WTC11 (cell line): Measurements from ENCODE around the gene ZNF574. TPM values are rescaled to one million over a fixed set of nuclear protein-coding genes. Genes with fewer than 3 reads are reported as not detected.

ENCODE experiments used
- ATAC-seq: fragments of 200-7000 bp; cut with Tn5 transposase; 2 replicates; pipeline ENCODE4 v1.10.0; 2021; ENCODE audit warnings: mild to moderate bottlenecking, moderate library complexity
- CTCF ChIA-PET: fragments of 300-600 bp; sonication (Branson Sonifier 250); formaldehyde crosslinking; loops from one replicate; lab custom pipeline; 2021; ENCODE audit warnings: antibody characterized with exemption; lab: Charles Lee
- POLR2A ChIA-PET: fragments of 350-600 bp; sonication (Branson Sonifier 250); formaldehyde crosslinking; loops from one replicate; lab custom pipeline; 2021; ENCODE audit warnings: antibody characterized with exemption; lab: Charles Lee
- DNase-seq: peaks from one replicate; pipeline ENCODE4 v3.0.0; 2021; ENCODE audit warnings: low spot score
- H3K27ac Mint-ChIP-seq: 2 replicates; pipeline ENCODE4 v1.8.0; 2021; ENCODE audit warnings: mixed read lengths
- H3K27me3 Mint-ChIP-seq: 2 replicates; pipeline ENCODE4 v1.8.0; 2021; ENCODE audit warnings: low read depth, mild to moderate bottlenecking, moderate library complexity, mixed read lengths
- H3K36me3 Mint-ChIP-seq: 2 replicates; pipeline ENCODE4 v1.8.0; 2021; ENCODE audit warnings: mixed read lengths
- H3K4me1 Mint-ChIP-seq: 2 replicates; pipeline ENCODE4 v1.8.0; 2022; ENCODE audit warnings: mixed read lengths
- H3K4me3 Mint-ChIP-seq: 2 replicates; pipeline ENCODE4 v1.8.0; 2021; ENCODE audit warnings: mild to moderate bottlenecking, moderate library complexity, mixed read lengths
- H3K9me3 Mint-ChIP-seq: 2 replicates; pipeline ENCODE4 v1.8.0; 2021; ENCODE audit warnings: mixed read lengths
- CREM ChIP-seq: sonication (generic); formaldehyde crosslinking; IDR thresholded peaks from 2 replicates; pipeline ENCODE4 v1.8.1; 2022; ENCODE audit warnings: mild to moderate bottlenecking, missing genetic modification reagents, moderate library complexity
- CTCF ChIP-seq: fragments of 200-600 bp; IDR thresholded peaks from 2 replicates; pipeline ENCODE4 v1.8.0; 2022; ENCODE audit warnings: antibody characterized with exemption
- ETV6 ChIP-seq: sonication (generic); formaldehyde crosslinking; IDR thresholded peaks from 2 replicates; pipeline ENCODE4 v1.8.1; 2022; ENCODE audit warnings: mild to moderate bottlenecking, missing genetic modification reagents
- FOXJ3 ChIP-seq: sonication (generic); formaldehyde crosslinking; IDR thresholded peaks from 2 replicates; pipeline ENCODE4 v1.9.0; 2021; ENCODE audit warnings: missing genetic modification reagents, mild to moderate bottlenecking, borderline replicate concordance
- FOXK1 ChIP-seq: sonication (generic); formaldehyde crosslinking; IDR thresholded peaks from 2 replicates; pipeline ENCODE4 v1.8.0; 2022; ENCODE audit warnings: mild to moderate bottlenecking, moderate library complexity, missing genetic modification reagents
- FOXP1 ChIP-seq: sonication (generic); formaldehyde crosslinking; IDR thresholded peaks from 2 replicates; pipeline ENCODE4 v1.8.0; 2022; ENCODE audit warnings: missing genetic modification reagents, mild to moderate bottlenecking, moderate library complexity, borderline replicate concordance
- GTF2I ChIP-seq: fragments of 250-450 bp; sonication (Bioruptor Pico); conservative IDR thresholded peaks from 2 replicates; pipeline ENCODE4 v1.4.0; 2021; ENCODE audit warnings: mild to moderate bottlenecking
- HMGXB4 ChIP-seq: sonication (generic); formaldehyde crosslinking; IDR thresholded peaks from 2 replicates; pipeline ENCODE4 v1.8.1; 2023; ENCODE audit warnings: mild to moderate bottlenecking, moderate library complexity, missing genetic modification reagents
- KAT7 ChIP-seq: sonication (generic); formaldehyde crosslinking; IDR thresholded peaks from 2 replicates; pipeline ENCODE4 v1.8.1; 2023; ENCODE audit warnings: missing genetic modification reagents, mild to moderate bottlenecking, borderline replicate concordance
- MXD4 ChIP-seq: fragments of 250-450 bp; sonication (Bioruptor Pico); IDR thresholded peaks from 2 replicates; pipeline ENCODE4 v1.8.0; 2021; ENCODE audit warnings: mild to moderate bottlenecking, moderate library complexity, borderline replicate concordance
- NR1H2 ChIP-seq: sonication (generic); formaldehyde crosslinking; IDR thresholded peaks from 2 replicates; pipeline ENCODE4 v1.9.0; 2021; ENCODE audit warnings: mild to moderate bottlenecking, moderate library complexity, missing genetic modification reagents
- RELA ChIP-seq: sonication (generic); formaldehyde crosslinking; IDR thresholded peaks from 2 replicates; pipeline ENCODE4 v1.8.1; 2022; ENCODE audit warnings: missing genetic modification reagents, mild to moderate bottlenecking, borderline replicate concordance
- TCF7 ChIP-seq: sonication (generic); formaldehyde crosslinking; IDR thresholded peaks from 2 replicates; pipeline ENCODE4 v1.8.0; 2022; ENCODE audit warnings: mild to moderate bottlenecking, low read depth, missing genetic modification reagents, moderate library complexity
- TEAD4 ChIP-seq: sonication (generic); formaldehyde crosslinking; IDR thresholded peaks from 2 replicates; pipeline ENCODE4 v1.8.0; 2022; ENCODE audit warnings: mild to moderate bottlenecking, missing genetic modification reagents
- ZBTB43 ChIP-seq: sonication (generic); formaldehyde crosslinking; IDR thresholded peaks from 2 replicates; pipeline ENCODE4 v1.8.1; 2023; ENCODE audit warnings: mild to moderate bottlenecking, missing genetic modification reagents
- ZNF121 ChIP-seq: sonication (generic); formaldehyde crosslinking; IDR thresholded peaks from 2 replicates; pipeline ENCODE4 v1.8.0; 2023; ENCODE audit warnings: missing genetic modification reagents
- ZNF138 ChIP-seq: sonication (generic); formaldehyde crosslinking; conservative IDR thresholded peaks from 2 replicates; pipeline ENCODE4 v1.8.1; 2022; ENCODE audit warnings: mild to moderate bottlenecking, moderate library complexity, missing genetic modification reagents
- ZNF396 ChIP-seq: fragments of 250-450 bp; sonication (Bioruptor Pico); IDR thresholded peaks from 2 replicates; pipeline ENCODE4 v1.8.0; 2021; ENCODE audit warnings: mild to moderate bottlenecking, moderate library complexity, borderline replicate concordance
- ZNF671 ChIP-seq: fragments of 250-450 bp; sonication (Bioruptor Pico); IDR thresholded peaks from 2 replicates; pipeline ENCODE4 v1.8.0; 2021; ENCODE audit warnings: mild to moderate bottlenecking
- total RNA-seq: library from RNA; stranded (reverse); gene quantifications from 3 replicates; pipeline ENCODE4 v1.2.3, GENCODE V29; 2021
- TF ChIP-seq, protein P1 (sequence below): sonication (generic); formaldehyde crosslinking; IDR thresholded peaks from 2 replicates; pipeline ENCODE4 v1.8.1; 2022; ENCODE audit warnings: mild to moderate bottlenecking, moderate library complexity, missing genetic modification reagents
- TF ChIP-seq, protein P2 (sequence below): sonication (generic); formaldehyde crosslinking; IDR thresholded peaks from 2 replicates; pipeline ENCODE4 v1.8.0; 2022; ENCODE audit warnings: mild to moderate bottlenecking, missing genetic modification reagents
- TF ChIP-seq, protein P3 (sequence below): sonication (generic); formaldehyde crosslinking; IDR thresholded peaks from 2 replicates; pipeline ENCODE4 v1.8.0; 2022; ENCODE audit warnings: mild to moderate bottlenecking, missing genetic modification reagents

Gene ZNF574
- total RNA-seq, 1 experiment from 2014 or later = 30.6 TPM

- peaks cover 35% of the 10 kb centered on the region for H3K36me3 Mint-ChIP-seq
- ChIA-PET POLR2A (interaction anchor here (0.6 kb wide), 1 partner anchor 72 kb away, joined by 3 read pairs; no protein-coding TSS in a partner anchor), CTCF (interaction anchor here (2.0 kb wide), 1 partner anchor 44 kb away, joined by 6 read pairs; no protein-coding TSS in a partner anchor)
- DNase-seq (no peak), ATAC-seq (no peak)
- peak overlapping the region; percentile 47 for H3K27ac Mint-ChIP-seq
- no peaks in the 10 kb centered on the region for H3K9me3 Mint-ChIP-seq
- no peaks in the 10 kb centered on the region for H3K27me3 Mint-ChIP-seq
- peak overlapping the region; percentile 93 for H3K4me3 Mint-ChIP-seq
- no peak for TF ChIP-seq CTCF
- TF ChIP-seq KAT7 (CRISPR knock-in tag) = no peak
- TF ChIP-seq TEAD4 = no peak
- TF ChIP-seq ZBTB43 (CRISPR knock-in tag) = no peak
- TF ChIP-seq ZNF121 = no peak
- TF ChIP-seq, protein P1, sequence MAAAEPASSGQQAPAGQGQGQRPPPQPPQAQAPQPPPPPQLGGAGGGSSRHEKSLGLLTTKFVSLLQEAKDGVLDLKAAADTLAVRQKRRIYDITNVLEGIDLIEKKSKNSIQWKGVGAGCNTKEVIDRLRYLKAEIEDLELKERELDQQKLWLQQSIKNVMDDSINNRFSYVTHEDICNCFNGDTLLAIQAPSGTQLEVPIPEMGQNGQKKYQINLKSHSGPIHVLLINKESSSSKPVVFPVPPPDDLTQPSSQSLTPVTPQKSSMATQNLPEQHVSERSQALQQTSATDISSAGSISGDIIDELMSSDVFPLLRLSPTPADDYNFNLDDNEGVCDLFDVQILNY = no peak
- no peak for TF ChIP-seq ZNF671 (CRISPR knock-in tag)
- TF ChIP-seq ZNF138 (CRISPR knock-in tag) = no peak
- no peak for TF ChIP-seq FOXK1 (CRISPR knock-in tag)
- TF ChIP-seq TCF7 (CRISPR knock-in tag) = no peak
- TF ChIP-seq FOXJ3 = no peak
- TF ChIP-seq, protein P2, sequence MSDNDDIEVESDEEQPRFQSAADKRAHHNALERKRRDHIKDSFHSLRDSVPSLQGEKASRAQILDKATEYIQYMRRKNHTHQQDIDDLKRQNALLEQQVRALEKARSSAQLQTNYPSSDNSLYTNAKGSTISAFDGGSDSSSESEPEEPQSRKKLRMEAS (CRISPR knock-in tag) = no peak
- TF ChIP-seq CREM = no peak
- peaks cover 30% of the 10 kb centered on the region for H3K4me1 Mint-ChIP-seq
These were observed 2.7 kb downstream of the ZNF574 start for GRCh38 chr19:42078538-42079275.

DNA sequence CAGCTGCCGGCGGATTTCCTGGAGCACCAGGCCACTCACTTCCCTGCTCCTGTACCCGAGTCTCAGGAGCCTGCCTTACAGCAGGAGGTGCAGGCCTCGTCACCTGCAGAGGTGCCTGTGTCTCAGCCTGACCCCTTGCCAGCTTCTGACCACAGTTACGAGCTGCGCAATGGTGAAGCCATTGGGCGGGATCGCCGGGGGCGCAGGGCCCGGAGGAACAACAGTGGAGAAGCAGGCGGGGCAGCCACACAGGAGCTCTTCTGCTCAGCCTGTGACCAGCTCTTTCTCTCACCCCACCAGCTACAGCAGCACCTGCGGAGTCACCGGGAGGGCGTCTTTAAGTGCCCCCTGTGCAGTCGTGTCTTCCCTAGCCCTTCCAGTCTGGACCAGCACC, 3.3 kb downstream of the ZNF574 start:
- H3K9me3 Mint-ChIP-seq = no peaks in the 10 kb centered on the region
- TF ChIP-seq ZNF121 = no peak
- no peak for TF ChIP-seq ETV6 (CRISPR knock-in tag)
- TF ChIP-seq GTF2I = no peak
- no peak for TF ChIP-seq FOXP1 (CRISPR knock-in tag)
- TF ChIP-seq RELA = no peak
- no peak for TF ChIP-seq ZNF396 (CRISPR knock-in tag)
- no peak for TF ChIP-seq KAT7 (CRISPR knock-in tag)
- TF ChIP-seq ZBTB43 (CRISPR knock-in tag) = no peak
- TF ChIP-seq MXD4 (CRISPR knock-in tag) = no peak
- TF ChIP-seq HMGXB4 = no peak
- TF ChIP-seq, protein P3, sequence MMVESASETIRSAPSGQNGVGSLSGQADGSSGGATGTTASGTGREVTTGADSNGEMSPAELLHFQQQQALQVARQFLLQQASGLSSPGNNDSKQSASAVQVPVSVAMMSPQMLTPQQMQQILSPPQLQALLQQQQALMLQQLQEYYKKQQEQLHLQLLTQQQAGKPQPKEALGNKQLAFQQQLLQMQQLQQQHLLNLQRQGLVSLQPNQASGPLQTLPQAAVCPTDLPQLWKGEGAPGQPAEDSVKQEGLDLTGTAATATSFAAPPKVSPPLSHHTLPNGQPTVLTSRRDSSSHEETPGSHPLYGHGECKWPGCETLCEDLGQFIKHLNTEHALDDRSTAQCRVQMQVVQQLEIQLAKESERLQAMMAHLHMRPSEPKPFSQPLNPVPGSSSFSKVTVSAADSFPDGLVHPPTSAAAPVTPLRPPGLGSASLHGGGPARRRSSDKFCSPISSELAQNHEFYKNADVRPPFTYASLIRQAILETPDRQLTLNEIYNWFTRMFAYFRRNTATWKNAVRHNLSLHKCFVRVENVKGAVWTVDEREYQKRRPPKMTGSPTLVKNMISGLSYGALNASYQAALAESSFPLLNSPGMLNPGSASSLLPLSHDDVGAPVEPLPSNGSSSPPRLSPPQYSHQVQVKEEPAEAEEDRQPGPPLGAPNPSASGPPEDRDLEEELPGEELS = no peak
- no peak for TF ChIP-seq ZNF138 (CRISPR knock-in tag)
- no peak for TF ChIP-seq NR1H2 (CRISPR knock-in tag)

More for the DNA sequence above, 3.3 kb downstream of the ZNF574 start:
- peaks cover 30% of the 10 kb centered on the region for H3K4me1 Mint-ChIP-seq
- no peak overlapping the region for H3K4me3 Mint-ChIP-seq
- ATAC-seq (no peak), DNase-seq (no peak)
- H3K27me3 Mint-ChIP-seq = no peaks in the 10 kb centered on the region
- POLR2A ChIA-PET = no interaction called here
- no peak overlapping the region for H3K27ac Mint-ChIP-seq
- CTCF ChIA-PET = interaction anchor here (2.0 kb wide), 1 partner anchor 44 kb away, joined by 6 read pairs; no protein-coding TSS in a partner anchor
- peaks cover 35% of the 10 kb centered on the region for H3K36me3 Mint-ChIP-seq
